GM21360 (cell line): ENCODE results near the gene MAPK9.

Experiments
- ATAC-seq: cut with Tn5 transposase; IDR thresholded peaks from one replicate; pipeline ENCODE4 v1.9.1; 2021; ENCODE audit warnings: mild to moderate bottlenecking, moderate library complexity; ENCODE audit not compliant: unreplicated experiment

MAPK9 gene

DNA sequence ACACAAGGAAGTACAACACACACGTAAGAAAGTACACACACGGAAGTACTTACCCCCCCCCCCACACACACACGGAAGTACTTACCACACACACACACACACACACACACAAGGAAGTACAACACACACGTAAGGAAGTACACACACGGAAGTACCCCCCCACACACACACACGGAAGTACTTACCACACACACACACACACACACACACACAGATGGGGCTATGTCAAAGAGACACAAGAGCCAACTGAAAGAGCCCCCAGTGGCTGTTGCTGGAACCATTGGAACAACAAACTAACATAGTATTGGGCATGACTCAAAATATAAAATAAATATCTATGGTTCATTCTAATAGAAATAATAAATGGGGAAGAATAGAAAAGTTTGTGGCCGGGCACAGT lies 4.9 kb upstream of the MAPK9 start:
- ATAC-seq, result no peak

DNA sequence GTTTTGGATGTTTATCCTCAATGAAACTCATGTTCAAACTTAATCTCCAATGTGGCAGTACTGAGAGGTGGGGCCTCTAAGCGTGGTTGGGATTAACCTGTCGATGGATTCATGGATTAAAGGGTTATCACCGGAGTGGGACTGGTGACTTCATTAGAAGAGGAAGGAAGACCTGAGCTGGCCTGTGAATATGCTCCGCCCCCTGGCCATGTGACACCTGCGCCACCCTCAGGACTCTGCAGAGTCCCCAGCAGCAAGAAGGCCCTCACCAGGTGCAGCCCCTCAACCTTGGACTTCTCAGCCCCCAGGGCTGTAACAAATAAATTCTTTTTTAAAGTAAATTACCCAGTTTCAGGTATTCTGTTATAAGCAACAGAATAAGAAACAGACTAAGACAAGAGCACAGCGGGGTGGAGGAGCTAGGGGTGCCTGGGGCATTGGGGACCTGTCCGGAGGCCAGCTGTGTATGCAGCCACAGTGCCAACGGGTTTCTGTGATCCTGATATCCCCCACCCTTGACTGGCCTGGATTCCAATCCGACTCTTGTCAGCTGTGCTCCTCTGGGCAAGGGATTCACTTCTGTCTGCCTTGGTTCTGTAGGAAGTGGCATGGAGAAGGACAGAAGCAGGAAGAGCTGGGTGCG lies 3.2 kb upstream of the MAPK9 start:
- ATAC-seq, result no peak

DNA sequence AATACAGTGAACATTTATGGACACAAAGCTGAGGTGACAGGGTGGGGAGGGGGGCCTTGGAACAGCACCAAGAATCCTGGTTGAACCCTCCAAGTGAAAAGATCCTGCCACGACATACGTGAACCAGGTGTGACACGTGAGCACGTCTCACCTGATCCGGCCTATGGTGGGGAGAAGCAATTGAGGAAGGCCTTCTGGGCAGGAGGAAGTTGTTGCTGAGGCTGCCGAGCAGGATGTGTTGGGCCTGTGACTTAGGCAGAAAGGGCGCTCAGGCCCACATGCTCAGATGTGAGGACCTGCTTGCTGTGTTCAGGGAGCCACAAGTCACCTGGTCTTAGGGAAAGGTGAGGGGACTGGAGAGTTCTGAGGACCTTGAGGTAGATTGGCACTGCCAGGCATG lies 2.5 kb upstream of the MAPK9 start:
- ATAC-seq, result no peak

DNA sequence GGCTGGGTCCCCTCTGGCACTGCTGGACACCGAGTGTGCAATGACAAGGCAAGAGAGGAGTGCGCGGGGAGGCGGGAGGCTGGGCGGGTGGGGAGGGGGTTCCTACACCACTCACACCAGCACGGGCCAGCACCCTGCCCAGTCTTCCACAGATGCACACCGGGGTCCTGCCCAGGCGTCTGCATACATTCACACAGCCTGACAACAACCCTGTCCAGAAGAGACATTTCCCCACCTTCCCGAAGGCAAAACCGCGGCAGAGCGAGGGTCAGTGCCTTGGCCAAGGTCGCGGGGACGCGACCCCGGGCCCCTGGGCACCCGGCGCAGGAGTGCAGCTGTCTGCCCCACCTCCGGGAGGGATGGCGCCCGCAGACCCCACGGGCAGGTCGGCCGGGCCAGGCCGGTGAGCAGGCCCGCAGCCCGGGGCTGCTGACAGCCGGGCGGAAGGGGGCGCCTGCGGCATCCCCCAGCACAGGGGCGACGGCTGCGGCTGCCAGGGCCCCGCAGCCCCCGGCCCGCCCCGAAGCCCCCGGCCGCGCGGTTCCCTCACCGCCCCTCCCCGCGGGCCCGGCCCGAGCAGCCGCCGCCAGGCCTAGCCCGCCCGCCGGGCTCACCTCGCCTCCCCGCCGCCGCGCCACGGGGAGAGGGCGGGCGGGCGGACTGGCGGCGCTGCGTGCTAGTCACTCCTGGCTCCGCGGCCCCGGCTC lies 496 bp downstream of the MAPK9 start:
- peak; percentile 25 for ATAC-seq

DNA sequence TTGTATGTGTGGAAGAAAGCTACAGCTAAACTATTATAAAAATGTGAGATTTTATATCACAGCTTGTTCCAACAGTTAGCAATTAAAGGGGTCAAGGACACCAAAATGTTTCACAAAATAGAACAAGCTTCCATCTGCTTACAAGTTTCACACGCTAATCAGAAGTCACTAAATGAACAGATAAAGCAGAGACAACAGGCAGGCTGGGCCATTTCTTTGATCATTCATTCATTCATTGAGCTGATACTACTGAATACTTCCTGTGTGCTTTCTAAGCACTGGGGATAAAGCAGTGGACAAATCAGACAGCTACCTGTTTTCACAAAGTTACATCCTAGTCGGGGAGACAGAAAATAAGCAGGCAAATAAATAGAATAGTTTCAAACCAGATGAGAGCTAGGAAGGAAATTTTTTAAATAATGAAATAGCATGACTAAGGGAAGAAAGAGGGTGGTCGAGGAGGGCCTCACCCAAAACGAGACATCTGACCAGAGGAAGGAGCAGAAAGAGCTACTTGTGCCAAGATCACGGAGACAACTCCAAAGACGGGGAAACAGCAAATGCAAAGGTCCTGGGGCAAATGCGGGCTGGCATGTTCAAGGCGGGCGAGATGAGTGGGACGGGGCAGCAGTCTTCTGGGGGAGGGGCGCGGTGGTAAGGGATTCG lies 1.2 kb downstream of the MAPK9 start:
- no peak for ATAC-seq

DNA sequence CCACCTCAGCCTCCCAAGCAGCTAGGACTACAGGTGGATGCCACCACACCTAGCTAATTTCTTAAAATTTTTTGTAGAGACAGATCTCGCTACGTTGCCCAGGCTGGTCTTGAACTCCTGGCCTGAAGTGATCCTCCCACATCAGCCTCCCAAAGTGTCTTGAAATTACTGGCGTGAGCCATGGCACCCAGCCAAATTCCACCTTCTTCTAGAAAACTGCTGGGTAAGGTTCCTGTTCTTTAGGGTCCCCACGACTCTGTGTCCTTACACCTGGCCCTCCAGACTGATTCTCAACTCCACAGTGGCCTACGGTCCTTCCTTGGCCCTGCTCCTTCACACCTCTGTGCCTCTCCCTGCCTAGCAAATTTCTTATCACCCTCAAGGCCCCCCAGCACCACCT lies 1.9 kb downstream of the MAPK9 start:
- ATAC-seq, result no peak

DNA sequence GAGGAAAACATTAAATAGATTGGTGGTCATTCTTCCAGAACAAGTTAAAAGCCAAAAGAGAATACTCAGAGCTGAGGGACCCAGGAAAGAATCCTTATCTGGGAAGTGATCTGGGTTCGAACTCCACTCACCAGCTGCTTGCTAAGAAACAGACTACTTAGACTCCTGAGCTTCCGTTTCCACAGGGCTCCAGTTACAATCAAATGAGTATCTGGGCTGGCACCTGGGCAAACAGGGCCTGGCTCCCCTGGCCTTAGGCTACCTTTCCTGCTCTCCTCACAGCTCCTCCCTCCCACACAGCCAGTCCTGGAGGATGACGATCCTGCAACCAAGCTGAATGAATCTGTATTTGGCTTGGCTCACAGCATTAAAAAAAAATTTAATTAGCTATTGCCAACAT lies 2.5 kb downstream of the MAPK9 start:
- no peak for ATAC-seq

DNA sequence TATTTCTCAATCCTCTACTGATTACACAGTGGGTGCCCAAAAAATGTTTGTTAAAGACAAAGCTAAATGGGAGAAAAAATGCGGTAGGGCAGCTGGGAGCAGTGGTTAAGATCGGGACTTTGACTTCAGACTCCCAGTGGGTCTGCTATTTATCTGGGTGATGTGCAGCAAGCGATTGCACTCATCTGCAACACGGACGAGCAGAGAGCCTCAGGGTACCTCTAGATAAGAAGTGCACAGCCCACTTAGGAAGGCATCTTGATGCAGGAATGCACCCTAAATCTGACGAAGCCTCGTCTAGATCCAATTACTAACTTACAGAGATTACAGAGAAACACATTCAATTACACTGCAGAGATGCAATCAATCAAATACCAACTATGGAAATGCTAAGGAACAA lies 4.0 kb downstream of the MAPK9 start:
- no peak for ATAC-seq

DNA sequence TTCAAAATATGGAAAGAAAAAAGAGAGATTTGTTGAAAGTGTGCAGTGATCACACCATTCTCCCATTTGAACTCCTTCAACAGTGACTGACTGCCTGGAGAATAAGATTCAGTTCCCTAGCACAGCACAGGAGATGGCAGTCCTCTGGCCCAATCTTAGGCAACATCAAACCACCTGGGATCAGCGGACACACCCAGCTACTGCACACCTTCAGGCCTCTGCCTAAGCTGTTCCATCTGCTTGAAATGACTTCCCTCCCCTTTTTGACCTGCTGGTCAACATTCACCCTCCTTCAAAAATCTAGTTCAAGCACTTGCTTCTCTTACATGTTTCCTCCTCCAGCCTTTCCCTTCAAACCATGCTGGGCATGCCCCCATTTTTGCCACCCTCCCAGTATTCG lies 4.5 kb downstream of the MAPK9 start:
- ATAC-seq, result no peak

DNA sequence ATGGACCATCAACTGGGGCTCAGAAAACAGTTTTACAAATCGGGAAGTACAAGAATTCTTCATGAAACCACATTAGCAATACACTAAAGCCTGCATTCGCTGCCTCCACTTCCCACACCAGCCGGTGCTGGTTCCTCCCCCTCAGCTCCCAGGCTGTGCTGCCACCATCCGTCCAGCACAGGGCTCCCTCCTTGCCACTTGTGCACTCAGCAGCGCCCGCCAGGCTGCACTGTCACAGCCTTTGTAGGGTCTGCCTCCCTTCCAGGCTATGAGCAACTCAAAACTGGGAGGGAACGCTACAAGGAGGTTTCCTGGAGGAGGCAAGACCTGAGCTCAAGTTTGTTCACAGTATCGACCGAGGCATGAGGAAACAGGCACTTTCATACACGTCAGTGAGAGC lies 7.7 kb downstream of the MAPK9 start:
- ATAC-seq, result no peak

DNA sequence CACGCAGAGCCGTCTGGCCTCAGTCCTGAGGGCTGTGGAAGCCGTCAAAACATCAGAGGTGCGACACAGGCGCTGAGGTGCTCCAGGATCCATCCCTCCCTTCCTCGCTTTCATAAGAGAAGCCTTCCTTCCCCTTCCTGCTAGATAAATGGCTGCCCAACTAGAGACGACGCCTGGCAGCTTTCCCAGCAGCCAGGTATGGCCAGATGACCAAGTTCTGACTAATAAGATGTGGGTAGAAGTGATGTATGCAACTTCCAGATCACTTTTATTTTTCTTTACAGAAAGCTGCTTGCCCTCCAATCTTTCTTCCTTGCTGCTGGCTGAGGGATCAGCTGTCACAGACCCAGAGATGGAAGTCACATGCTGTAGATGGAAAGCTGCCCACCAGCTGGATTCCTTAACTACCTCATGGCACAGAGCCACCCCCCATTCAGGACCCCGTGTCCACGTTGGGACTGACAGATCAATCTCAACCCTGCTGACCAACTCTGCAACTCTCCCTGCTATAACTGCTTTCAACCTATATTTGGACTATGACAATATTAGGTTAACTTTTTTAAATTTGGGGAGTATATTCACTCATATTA lies 8.8 kb downstream of the MAPK9 start:
- ATAC-seq, result no peak

DNA sequence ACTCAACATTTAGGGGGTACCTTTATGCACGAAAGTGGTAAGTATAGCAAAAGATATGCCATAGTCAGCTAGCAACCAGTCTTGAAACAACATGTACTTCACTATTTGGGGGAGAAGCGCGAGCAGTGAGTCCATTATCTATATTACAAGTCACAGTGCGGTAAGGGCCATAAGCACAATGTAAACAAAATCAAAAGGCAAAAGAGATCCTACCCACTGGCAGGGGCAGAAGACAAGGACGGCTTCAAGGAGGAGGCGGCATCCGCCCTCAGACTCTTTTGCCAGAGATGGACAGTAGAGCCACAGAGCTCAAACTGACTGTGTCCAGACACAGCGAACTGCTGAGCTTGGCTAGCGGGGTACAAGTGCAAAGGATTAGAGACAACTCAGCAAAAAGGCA lies 9.6 kb downstream of the MAPK9 start:
- ATAC-seq, result no peak

DNA sequence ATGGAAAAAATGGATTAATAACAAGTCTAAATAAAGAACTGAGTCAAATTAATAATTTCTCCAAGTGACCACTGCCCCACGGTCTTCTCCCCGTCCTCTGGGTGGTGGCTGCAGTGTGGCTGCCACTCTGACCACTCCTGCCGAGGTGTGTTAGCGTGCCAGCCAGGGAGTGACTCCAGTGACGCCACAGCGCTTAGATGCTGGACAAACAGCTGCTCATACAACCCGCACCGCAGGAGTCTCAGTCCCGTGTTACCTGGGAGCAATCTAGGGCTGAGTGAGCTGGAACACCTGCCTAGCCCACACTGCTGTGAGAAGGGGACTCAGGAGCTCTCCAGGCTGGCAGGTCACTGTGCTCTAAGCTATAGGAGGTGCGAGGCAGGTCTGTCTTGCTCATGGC lies 10.2 kb downstream of the MAPK9 start:
- ATAC-seq, result no peak

DNA sequence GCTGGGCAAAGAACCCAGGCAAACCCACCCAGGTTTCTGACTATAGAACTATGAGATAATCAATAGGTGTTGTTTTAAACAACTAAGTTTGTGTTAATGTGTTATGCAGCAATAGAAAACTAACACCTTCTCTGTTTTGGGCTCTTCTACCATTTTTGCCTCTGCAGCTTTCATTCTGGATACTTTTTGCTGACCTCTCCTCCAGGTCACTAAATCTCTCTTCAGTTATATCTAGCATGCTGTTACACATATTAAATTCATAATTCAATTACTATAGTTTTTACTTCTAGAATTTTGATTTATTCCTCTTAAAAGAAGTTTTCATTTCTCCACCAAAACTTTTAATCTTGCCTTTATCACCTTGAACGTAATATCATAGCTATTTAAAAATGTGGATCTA lies 17.2 kb downstream of the MAPK9 start:
- no peak for ATAC-seq

DNA sequence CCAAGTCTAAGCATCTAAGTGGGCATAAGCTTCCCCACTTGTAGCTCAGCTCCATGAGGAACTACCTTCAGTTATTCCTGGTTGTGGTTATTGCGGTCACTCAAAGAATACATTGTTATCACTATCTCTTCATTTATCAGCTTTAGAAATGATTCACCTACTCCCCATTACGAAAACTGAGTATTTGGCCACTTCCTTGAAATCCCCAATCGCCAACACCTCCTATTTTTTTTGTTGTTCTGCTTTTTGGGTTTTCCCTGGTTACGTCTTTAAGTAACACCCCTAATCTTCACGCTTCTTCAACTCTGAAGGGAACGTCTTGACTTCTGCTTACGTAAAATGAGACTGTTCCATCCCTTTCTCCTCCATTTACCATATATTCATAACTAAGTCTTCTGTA lies 20.7 kb downstream of the MAPK9 start:
- no peak for ATAC-seq

DNA sequence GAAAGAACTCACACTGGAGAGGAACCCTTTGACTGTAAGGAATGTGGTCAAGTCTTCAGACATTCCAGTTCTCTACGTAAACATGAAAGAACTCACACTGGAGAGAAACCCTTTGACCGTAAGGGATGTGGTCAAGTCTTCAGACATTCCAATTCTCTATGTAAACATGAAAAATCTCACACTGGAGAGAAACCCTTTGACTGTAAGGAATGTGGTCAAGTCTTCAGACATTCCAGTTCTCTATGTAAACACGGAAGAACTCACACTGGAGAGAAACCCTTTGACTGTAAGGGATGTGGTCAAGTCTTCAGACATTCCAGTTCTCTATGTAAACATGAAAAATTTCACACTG lies 32.6 kb downstream of the MAPK9 start:
- no peak for ATAC-seq

DNA sequence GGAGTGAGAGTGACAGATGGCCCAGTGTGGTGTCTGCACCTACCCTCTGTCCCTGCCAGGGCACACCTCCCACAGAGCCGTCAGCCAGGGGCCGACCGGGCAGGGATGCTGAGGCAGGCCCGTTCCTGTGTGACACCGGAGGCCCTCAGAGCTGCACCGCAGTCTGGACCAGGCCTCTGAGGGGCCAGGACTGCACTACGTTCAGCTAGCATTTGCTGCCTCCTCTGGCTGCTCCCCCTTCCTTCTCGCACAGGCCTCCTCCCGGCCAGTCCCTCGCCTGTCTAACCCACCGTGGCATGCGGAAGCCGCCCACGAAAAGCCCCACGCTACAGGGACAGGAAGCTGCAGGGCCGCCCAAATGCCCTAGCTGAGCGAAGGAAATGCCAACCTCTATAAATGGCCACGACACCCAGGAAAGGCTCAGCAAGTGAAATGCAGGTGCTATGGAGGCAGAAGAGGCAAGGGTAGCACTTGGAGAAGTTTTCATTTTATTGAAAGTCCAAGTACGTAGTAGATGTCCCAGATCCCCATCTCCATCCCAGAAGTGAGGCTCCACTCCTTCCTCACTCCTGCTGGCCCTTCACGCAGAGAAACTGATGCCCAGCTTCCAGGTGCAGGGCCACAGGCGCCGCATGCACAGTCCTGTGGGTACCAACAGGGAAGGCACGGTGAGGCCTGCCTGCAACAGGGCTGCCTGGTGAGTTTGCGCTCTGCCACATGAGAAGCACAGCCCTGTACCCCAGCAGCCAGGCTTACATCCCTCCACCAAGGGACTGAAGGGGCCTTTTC lies 38.7 kb downstream of the MAPK9 start:
- no peak for ATAC-seq

DNA sequence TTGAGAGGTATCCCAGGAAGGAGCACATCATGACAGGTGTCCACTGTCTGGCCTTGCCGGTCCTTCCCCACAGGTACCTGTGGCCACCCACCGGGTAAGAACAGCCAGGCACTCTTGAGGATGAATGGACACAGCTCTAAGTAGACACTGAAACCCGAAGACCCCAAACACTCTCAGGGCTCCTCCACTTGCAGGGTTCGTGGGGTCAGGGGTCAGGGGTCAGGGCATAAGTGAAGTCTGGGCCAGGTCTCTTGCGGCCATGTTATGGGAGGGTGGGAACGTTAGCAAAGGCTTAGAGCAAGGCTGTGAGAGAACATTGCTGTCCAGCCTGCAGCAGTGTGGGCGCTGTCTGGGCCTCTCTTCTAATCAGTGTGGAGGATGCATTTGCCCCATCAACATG lies 40.0 kb downstream of the MAPK9 start:
- no peak for ATAC-seq

DNA sequence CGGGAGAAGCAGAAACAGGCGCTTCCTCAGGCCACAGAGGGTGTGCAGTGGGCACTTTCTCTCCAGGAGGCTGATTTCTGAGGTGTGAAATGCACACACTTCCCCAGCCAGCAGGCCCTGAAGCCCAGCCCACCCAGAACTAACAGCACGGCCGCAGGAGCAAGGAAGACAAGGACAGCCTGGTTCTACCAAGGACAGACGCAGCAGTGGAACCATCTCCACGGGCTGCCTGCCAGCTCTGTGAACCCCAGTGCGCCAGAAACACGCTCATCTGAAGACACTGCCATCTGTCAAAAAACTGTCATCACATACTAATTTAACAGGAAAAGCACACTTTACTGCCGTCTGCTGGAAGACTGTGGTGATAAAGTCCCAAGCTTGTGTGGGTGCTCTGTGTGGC lies 40.7 kb downstream of the MAPK9 start:
- no peak for ATAC-seq

DNA sequence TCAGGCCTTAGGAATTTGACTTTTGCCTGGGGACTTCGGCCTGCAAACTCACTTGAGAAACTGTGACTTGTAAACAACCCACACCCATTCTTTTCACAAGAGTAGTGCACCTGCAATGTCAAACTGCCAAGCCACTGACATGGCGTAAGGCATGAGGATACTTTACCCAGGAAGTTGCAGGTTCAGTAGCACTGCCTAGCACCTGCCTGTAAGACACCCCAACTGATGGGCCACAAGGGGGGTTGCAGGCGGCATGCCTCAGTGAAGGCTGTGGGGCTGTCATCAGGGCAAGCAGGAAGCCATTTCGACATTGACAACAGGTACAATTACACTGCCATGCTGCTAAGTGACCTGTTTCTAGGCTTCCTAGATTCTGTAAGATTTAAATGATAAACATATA lies 41.6 kb downstream of the MAPK9 start:
- ATAC-seq, result no peak

DNA sequence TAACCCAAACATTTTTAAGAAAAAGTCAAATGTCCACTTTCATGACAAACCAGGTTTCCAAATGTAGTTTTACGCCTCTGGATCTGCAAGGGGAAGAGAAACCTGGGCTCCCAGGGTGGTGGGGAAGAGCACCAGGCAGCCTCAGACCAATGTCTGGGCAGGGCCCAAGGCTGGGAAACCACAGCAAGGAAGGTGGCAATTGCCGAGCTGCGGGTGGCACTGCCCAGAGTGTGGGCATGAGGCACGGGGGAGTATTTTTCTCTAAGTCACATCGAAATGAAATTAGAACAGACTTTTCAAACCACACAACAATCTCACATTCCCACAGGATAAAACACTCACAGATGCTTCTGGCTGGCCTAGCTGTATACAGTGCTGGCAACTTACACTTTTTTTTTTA lies 50.3 kb downstream of the MAPK9 start:
- ATAC-seq, result no peak
